MM.1S (cell line): ENCODE results near the gene MYL12A.
A peak's percentile ranks its signal among the peaks of the same experiment; 100 is the strongest.

Experiments used
- DNase-seq: peaks from one replicate; pipeline ENCODE4 v3.0.0-alpha.2; 2015
- H2AFZ ChIP-seq: fragments of 300-600 bp; sonication (generic); 2 replicates; pipeline ENCODE4 v1.6.0; 2016; ENCODE audit warnings: antibody characterized with exemption, low read length
- H3F3A ChIP-seq: fragments of 300-600 bp; sonication (generic); 2 replicates; pipeline ENCODE4 v1.6.1; 2016; ENCODE audit warnings: mild to moderate bottlenecking, antibody characterized with exemption, low read length, moderate library complexity, mixed read lengths; ENCODE audit not compliant: insufficient read depth
- H3K27ac ChIP-seq: fragments of 300-600 bp; sonication (generic); 2 replicates; pipeline ENCODE4 v1.5.1; 2016; ENCODE audit warnings: mild to moderate bottlenecking, low read length
- H3K27me3 ChIP-seq: fragments of 300-600 bp; sonication (generic); replicated peaks from 2 replicates; pipeline ENCODE4 v1.6.0; 2016; ENCODE audit warnings: low read length; ENCODE audit not compliant: insufficient read depth
- H3K36me3 ChIP-seq: fragments of 300-600 bp; sonication (generic); replicated peaks from 2 replicates; pipeline ENCODE4 v1.6.1; 2016; ENCODE audit warnings: mild to moderate bottlenecking, low read length, mixed read lengths; ENCODE audit not compliant: insufficient read depth
- H3K4me1 ChIP-seq: fragments of 300-600 bp; sonication (generic); 2 replicates; pipeline ENCODE4 v1.6.1; 2016; ENCODE audit warnings: low read length, mixed read lengths
- H3K4me2 ChIP-seq: fragments of 300-600 bp; sonication (generic); 2 replicates; pipeline ENCODE4 v1.6.0; 2016; ENCODE audit warnings: low read depth, low read length
- H3K4me3 ChIP-seq: fragments of 300-600 bp; sonication (generic); 2 replicates; pipeline ENCODE4 v1.5.1; 2016; ENCODE audit warnings: low read length, mixed read lengths
- H3K79me2 ChIP-seq: fragments of 300-600 bp; sonication (generic); 2 replicates; pipeline ENCODE4 v1.6.1; 2016; ENCODE audit warnings: mixed run types, low read length, mixed read lengths
- H3K9ac ChIP-seq: fragments of 300-600 bp; sonication (generic); 2 replicates; pipeline ENCODE4 v1.6.1; 2016; ENCODE audit warnings: low read length, mixed read lengths
- H3K9me2 ChIP-seq: fragments of 300-600 bp; sonication (generic); replicated peaks from 2 replicates; pipeline ENCODE4 v1.6.1; 2016; ENCODE audit warnings: mild to moderate bottlenecking, low read length, mixed read lengths; ENCODE audit not compliant: insufficient read depth
- H3K9me3 ChIP-seq: fragments of 300-600 bp; sonication (generic); replicated peaks from 2 replicates; pipeline ENCODE4 v1.6.1; 2016; ENCODE audit warnings: mild to moderate bottlenecking, low read length, mixed read lengths; ENCODE audit not compliant: insufficient read depth
- H4K20me1 ChIP-seq: fragments of 300-600 bp; sonication (generic); 2 replicates; pipeline ENCODE4 v1.6.1; 2016; ENCODE audit warnings: mild to moderate bottlenecking, low read length, moderate library complexity, mixed read lengths; ENCODE audit not compliant: insufficient read depth
- CTCF ChIP-seq: fragments of 300-600 bp; sonication (generic); IDR thresholded peaks from 2 replicates; pipeline ENCODE4 v1.5.1; 2016; ENCODE audit warnings: antibody characterized with exemption, low read length, mixed read lengths
- EZH2 ChIP-seq: fragments of 300-600 bp; sonication (generic); optimal IDR thresholded peaks from 2 replicates; pipeline ENCODE3; 2017; ENCODE audit warnings: low read depth, mild to moderate bottlenecking, antibody characterized with exemption, low read length, mixed read lengths
- EZH2phosphoT487 ChIP-seq: fragments of 300-600 bp; sonication (generic); IDR thresholded peaks from 2 replicates; pipeline ENCODE4 v1.6.1; 2018; ENCODE audit warnings: antibody characterized with exemption, low read length

Gene MYL12A

GRCh38 chr18:3235846-3236245, 11.8 kb upstream of the MYL12A start:
- H2AFZ ChIP-seq, result no peak overlapping the region
- no peak for TF ChIP-seq EZH2phosphoT487
- no peaks in the 10 kb centered on the region for H3F3A ChIP-seq
- no peak overlapping the region for H3K4me2 ChIP-seq
- no peaks in the 10 kb centered on the region for H3K27me3 ChIP-seq
- H3K9me3 ChIP-seq, result no peaks in the 10 kb centered on the region
- H3K4me1 ChIP-seq, result no peaks in the 10 kb centered on the region
- no peak for DNase-seq
- H3K4me3 ChIP-seq, result no peak overlapping the region
- no peak overlapping the region for H3K9ac ChIP-seq
- no peaks in the 10 kb centered on the region for H3K79me2 ChIP-seq
- no peaks in the 10 kb centered on the region for H3K36me3 ChIP-seq
- no peaks in the 10 kb centered on the region for H3K9me2 ChIP-seq
- no peak overlapping the region for H3K27ac ChIP-seq
- H4K20me1 ChIP-seq, result no peaks in the 10 kb centered on the region

- Histone ChIP-seq H3K79me2 (no peaks in the 10 kb centered on the region), H2AFZ (no peak overlapping the region), H4K20me1 (no peaks in the 10 kb centered on the region), H3K4me1 (no peaks in the 10 kb centered on the region), H3K9ac (no peak overlapping the region), H3F3A (no peaks in the 10 kb centered on the region), H3K4me2 (no peak overlapping the region), H3K27me3 (no peaks in the 10 kb centered on the region), H3K27ac (no peak overlapping the region), H3K4me3 (no peak overlapping the region), H3K9me3 (no peaks in the 10 kb centered on the region), H3K9me2 (no peaks in the 10 kb centered on the region), H3K36me3 (no peaks in the 10 kb centered on the region)
- TF ChIP-seq CTCF (no peak), EZH2phosphoT487 (no peak), EZH2 (no peak)
- no peak for DNase-seq
Measured at GRCh38 chr18:3236470-3236869, 11.1 kb upstream of the MYL12A start.

- Histone ChIP-seq H3K9me2 (no peaks in the 10 kb centered on the region), H3F3A (no peaks in the 10 kb centered on the region), H2AFZ (no peak overlapping the region), H3K36me3 (no peaks in the 10 kb centered on the region), H4K20me1 (no peaks in the 10 kb centered on the region), H3K4me3 (no peak overlapping the region), H3K27me3 (no peaks in the 10 kb centered on the region), H3K27ac (no peak overlapping the region), H3K79me2 (no peaks in the 10 kb centered on the region), H3K4me2 (no peak overlapping the region), H3K4me1 (no peaks in the 10 kb centered on the region), H3K9ac (no peak overlapping the region), H3K9me3 (no peaks in the 10 kb centered on the region)
- no peak for DNase-seq
- no peak for TF ChIP-seq CTCF
- no peak for TF ChIP-seq EZH2
- no peak for TF ChIP-seq EZH2phosphoT487
Measured at GRCh38 chr18:3238742-3239141, 8.9 kb upstream of the MYL12A start.

GRCh38 chr18:3245185-3245564, 2.4 kb upstream of the MYL12A start:
- peaks cover 25% of the 10 kb centered on the region for H3K79me2 ChIP-seq
- no peak overlapping the region for H3K4me3 ChIP-seq

More at GRCh38 chr18:3245185-3245564, 2.4 kb upstream of the MYL12A start:
- Histone ChIP-seq H3K4me1 (peaks cover 13% of the 10 kb centered on the region), H3F3A (peaks cover 20% of the 10 kb centered on the region), H3K9me2 (no peaks in the 10 kb centered on the region), H3K27ac (no peak overlapping the region), H3K36me3 (no peaks in the 10 kb centered on the region), H3K9me3 (no peaks in the 10 kb centered on the region), H3K4me2 (peak overlapping the region; percentile 92; the same call in 1 of the 2 replicates), H4K20me1 (0 out of 2 replicates have a peak, but pooled peaks cover 4% of the 10 kb centered on the region), H2AFZ (no peak overlapping the region), H3K9ac (no peak overlapping the region), H3K27me3 (no peaks in the 10 kb centered on the region)
- TF ChIP-seq CTCF (no peak), EZH2 (no peak), EZH2phosphoT487 (no peak)
- DNase-seq, result no peak
